Testis (tissue), 2 donors: ENCODE results near the gene MYMX.

ENCODE experiments used
- POLR2A ChIP-seq: fragments of 450-650 bp; IDR thresholded peaks from one replicate; pipeline ENCODE4 v1.6.1; 2017; ENCODE audit warnings: antibody characterized with exemption, mild to moderate bottlenecking, moderate library complexity
- TF ChIP-seq, protein P1 (sequence below), 3 experiments: fragments of 450-650 bp in 2 of 3; fragments of 200-600 bp in 1 of 3; sonication (generic) in 1 of 3; IDR thresholded peaks; one replicate each; pipeline ENCODE4 v1.5.1; 2016 to 2019; ENCODE audit warnings: antibody characterized with exemption in 3 of 3, mild to moderate bottlenecking in 2 of 3, moderate library complexity in 1 of 3

DNA sequence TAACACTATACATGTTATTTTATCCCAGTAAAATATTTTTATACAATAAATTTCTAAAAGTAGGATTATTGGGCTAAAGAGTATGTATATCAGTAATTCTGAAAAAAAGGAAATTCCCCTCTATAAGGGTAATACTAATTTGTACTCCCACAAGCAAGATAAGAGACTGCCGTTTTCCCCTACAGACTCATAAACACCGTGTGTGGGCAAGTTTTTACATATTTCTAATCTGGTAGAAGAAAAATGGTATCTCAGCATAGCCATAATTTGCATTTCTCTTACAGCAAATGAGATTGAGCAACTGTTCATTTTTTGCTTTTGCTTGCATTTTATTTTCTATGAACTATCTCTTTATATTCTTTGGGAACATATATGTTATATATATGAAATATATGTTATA is 26.0 kb upstream of the MYMX start:
- no peak for TF ChIP-seq POLR2A
- TF ChIP-seq, protein P1, sequence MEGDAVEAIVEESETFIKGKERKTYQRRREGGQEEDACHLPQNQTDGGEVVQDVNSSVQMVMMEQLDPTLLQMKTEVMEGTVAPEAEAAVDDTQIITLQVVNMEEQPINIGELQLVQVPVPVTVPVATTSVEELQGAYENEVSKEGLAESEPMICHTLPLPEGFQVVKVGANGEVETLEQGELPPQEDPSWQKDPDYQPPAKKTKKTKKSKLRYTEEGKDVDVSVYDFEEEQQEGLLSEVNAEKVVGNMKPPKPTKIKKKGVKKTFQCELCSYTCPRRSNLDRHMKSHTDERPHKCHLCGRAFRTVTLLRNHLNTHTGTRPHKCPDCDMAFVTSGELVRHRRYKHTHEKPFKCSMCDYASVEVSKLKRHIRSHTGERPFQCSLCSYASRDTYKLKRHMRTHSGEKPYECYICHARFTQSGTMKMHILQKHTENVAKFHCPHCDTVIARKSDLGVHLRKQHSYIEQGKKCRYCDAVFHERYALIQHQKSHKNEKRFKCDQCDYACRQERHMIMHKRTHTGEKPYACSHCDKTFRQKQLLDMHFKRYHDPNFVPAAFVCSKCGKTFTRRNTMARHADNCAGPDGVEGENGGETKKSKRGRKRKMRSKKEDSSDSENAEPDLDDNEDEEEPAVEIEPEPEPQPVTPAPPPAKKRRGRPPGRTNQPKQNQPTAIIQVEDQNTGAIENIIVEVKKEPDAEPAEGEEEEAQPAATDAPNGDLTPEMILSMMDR (IDR thresholded peaks at IDR 0.05): no peak
